HG03469 (cell line): Measurements from ENCODE around the gene SBF1.

Experiments used
- ATAC-seq: cut with Tn5 transposase; IDR thresholded peaks from one replicate; pipeline ENCODE4 v1.9.1; 2021; ENCODE audit warnings: mild to moderate bottlenecking, moderate library complexity, moderate number of reproducible peaks; ENCODE audit not compliant: unreplicated experiment

Gene SBF1

DNA sequence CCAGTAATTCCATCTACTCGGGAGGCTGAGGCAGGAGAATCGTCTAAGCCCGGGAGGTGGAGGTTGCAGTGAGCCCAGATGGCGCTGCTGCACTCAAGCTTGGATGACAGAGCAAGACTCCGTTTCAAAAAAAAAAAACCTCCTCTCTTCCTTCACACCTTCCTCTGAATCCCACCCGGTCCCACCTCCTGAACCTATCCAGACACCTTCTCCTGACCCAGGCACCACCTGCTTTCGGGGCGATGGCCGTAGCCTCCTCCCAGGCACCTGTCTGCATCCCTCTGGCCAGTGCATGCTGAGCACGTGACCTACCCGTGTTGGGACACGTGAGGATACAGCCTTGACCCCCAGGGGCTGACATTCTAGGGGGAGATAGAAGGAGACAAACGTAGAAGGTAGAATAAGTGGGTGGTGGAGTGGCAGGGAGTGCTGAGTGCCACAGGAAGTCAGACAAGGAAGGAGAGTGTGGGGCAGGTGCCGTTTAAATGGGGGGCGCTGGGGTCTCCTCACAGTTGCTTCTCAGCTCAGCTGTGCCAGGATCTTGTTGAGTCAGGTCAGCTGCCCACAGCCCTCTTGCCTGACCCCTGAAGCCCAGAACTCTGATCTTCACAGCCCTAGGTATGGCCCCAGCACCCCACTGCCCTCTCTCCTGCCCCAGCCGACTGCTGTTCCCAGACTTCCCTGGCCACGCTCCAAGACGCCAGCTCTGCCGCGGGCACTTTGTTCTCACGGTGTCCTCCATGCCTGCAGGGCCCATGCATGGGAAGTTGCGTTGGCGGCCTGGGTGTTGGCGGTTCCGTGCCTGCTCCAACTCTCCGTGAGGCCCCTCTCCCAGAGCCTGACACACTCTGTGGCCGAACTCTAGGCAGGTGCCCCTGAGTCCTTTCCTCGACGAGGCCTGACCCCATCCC is 10.6 kb upstream of the SBF1 start:
- no peak for ATAC-seq

- ATAC-seq = no peak
These were observed 9.4 kb upstream of the SBF1 start for GRCh38 chr22:50483977-50484853.

DNA sequence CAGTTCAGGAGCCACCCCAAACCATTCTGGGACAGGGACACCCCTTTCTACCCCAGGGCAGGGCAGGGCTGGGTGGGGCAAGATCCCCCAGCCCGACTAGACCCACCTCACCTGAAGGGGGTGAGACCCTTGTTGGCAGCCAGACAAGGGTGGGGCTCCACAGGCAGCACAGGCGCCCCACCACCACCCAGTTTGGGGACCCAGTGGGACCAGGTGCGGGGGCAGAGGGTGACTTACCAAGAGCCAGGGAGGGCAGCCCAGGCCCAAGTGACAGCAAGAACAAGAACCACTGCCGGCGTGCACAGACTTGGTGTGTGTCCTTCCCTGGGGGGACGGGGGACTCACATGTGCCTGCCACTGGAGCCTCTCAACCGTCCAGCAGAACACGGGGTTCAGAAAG is 8.7 kb upstream of the SBF1 start:
- no peak for ATAC-seq

DNA sequence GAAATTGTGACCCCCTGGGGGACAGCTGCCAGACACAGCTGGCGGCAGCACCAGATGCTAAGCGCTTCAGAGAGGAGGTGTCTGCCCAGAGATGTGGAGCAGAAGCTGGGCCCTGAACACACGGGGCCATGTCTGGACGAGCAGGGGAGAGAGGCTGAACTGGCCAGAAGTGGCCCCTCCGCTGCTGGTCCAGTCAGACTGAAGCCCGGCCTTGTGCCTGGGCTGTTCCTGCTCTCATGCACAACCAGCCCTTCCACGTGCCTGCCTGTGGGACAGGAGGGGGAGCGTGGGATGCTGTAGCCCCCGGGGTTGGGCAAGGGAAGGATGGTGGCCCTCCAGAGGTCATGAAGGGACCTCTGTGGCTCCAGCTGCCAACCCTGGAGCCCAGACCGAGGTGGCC is 8.3 kb upstream of the SBF1 start:
- ATAC-seq = no peak

DNA sequence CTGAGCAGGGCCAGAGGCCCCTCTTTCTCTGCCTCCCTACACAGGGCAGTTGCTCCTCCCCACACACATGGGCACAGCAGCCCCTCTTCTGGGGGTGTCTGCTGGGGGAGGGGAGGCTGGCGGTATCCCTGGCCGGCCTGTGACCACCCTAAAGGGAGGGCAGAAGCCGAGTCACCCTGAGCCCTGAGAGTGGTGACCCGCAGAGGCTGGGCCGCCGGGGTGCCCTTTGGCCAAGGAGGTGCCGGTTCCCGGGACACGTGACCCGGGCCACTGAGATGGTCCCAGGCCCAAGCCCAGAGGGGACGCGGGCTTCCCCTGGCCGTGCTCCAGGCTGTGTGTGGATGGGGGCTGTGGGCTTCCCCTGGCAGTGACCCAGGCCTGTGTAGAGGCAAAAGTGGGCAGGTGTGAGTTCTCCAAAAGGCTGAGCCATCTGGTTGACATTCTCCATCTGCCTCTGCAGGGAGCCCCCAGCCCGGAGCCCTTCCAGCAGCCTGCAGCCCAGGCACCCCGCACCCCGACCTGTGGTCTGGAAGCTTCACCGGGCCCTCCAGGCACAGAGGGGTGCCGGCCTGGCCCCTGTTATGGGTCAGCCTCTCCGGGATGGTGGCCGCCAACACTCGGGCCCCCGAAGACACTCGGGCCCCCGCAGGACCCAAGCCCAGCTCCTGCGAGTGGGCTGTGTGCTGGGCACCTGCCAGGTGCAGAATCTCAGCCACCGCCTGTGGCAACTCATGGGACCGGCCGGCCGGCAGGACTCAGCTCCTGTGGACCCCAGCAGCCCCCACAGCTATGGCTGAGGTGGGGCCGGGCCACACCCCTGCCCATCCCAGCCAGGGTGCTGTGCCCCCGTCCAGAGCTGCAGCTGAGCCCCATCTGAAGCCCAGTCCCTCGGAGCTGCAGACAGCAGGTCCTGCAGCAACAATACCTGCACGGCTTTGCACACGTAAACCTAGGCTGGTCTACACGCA is 7.6 kb upstream of the SBF1 start:
- ATAC-seq = no peak

DNA sequence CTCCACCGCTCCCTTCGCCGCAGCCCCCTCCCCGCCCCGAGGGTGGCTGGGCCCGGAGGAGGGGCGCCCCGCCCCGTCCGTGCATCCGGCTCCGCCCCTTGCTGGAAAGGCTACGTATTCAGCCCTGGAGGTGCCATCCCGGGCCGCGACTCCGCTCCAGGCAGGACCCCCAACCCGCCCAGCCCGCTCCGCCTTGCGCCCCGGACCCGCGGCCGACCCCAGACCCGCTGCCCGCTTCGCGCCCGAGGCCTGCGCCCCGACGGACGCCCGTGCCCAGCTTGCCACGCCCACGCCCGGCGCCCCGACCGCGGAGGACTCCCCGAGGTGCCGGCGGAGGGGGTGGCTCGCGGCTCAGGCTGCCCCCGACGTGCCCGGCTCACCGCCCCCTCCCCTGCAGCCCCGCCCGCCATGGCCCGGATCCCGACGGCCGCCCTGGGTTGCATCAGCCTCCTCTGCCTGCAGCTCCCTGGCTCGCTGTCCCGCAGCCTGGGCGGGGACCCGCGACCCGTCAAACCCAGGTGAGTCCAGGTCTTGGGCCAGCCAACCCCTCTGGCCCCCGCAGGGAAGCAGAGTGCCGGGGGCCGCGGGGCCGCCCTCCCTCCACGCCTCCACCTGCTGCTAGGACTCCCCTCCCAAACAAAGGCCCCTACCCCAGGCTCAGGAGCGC is 6.7 kb upstream of the SBF1 start, which contains the start of gene ADM2:
TSS of gene ADM2 (plus strand) at position 104 of the 667 bp plus-strand sequence. CDS start at position 409, 305 bp downstream.
- ATAC-seq = no peak

DNA sequence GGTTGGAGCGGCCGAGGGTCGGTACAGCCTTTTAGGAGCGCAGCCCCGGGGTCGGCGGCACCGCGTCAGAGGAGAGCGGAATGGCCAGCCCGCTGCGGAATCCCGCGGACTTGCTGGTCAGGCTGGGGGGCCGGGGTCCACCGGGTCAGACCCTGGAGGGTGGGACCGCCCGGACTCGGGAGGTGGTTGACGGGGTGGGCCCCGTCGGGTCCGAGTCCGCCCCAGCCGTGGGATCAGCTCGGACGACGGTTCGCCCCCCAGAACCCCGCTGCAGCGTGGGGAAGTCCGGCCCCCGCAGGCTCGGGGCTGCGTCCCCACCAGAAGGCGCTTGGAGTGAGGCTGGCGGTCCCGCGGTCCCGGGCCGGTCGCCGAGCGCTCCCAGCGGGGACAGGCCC is 6.2 kb upstream of the SBF1 start:
- no peak for ATAC-seq

DNA sequence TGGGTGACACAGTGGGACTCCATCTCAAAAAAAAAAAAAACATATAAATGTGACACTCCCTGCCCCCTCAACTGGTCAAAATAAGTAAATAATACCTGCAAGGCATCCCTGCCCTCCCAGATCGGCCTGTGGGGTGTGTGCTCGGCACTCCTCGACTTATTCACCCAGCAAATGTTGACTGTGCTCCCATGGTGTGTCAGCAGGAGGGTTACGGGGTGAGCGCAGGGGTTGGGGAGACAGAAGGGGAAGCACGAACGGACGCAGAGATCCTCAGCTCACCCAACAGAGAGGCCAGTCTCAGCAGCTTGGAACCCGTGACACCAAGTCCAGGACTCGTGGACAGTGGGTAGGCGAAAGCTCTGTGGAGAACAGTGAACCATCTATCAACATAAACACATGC is 4.9 kb upstream of the SBF1 start:
- ATAC-seq = no peak

DNA sequence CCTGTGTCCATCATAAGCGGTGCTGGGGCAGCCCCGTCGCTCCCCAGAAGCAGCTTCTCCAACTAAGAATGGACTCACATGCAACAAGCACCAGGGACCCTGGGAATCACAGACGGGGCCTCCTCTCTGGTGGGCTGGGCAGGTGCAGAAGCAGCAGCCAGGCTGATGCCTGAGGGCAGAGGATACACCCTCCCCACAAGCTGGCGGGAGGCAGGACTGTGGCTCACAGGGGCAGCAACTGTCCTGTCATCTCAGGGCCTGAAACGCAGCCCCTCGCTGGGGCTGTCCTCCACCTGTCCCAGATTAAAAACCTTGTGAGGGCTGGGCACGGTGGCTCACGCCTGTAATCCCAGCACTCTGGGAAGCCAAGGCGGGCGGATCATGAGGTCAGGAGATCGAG is 3.1 kb upstream of the SBF1 start:
- no peak for ATAC-seq

DNA sequence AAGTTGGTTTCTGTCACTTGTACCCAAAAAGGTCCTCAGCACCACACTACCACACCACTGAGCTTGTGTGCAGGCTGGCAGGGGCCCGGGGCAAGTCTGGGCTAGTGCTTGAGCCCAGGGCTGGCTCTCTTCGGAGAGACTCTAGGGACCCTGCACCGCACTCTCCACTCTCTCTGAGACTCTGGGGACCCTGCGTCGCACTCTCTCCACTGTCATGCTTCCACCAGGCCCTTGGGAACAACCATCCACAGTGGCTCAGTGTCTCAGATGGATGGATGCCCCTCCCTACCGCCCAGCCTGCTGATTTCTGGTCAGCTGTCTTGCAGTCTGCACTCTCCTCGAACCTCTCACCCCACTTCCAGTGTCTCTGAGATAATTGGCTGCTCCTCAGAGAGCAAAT is 2.0 kb upstream of the SBF1 start:
- ATAC-seq = no peak

DNA sequence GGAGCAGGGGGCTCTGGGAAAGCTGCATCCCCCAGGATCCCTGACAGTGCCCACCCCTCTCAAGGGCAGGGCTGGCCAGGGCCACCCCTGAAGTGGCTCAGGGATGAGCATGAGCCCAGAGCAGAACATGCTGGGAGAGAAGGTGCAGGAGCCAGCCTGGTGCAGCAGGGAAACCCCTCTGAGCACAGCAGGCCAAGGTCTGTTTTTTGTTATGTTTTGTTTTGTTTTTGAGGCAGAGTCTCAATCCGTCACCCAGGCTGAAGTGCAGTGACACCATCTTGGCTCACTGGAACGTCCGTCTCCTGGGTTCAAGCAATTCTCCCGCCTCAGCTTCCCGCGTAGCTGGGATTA is 792 bp upstream of the SBF1 start:
- ATAC-seq = no peak

GRCh38 chr22:50473855-50474671 is 772 bp downstream of the SBF1 start:
- ATAC-seq = no peak

DNA sequence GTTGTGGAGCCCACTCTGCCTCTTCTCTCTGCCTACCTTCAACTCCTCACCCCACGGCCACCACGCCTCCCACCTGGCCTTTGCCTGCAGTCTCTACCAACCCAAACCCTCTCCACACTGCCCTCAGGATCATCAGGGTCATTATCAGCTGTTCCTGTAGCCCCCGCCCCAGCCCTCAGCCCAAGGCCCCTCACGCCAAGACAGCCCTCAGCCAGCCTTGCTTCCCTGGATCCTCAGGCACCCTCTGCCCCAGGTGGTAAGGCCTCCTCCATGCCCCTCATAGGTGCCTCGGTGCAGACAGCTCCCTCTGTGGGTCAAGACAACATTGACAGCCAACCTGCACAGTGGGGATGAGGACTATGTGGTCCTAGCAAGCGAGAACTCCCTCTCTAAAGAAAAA is 1.7 kb downstream of the SBF1 start:
- no peak for ATAC-seq

DNA sequence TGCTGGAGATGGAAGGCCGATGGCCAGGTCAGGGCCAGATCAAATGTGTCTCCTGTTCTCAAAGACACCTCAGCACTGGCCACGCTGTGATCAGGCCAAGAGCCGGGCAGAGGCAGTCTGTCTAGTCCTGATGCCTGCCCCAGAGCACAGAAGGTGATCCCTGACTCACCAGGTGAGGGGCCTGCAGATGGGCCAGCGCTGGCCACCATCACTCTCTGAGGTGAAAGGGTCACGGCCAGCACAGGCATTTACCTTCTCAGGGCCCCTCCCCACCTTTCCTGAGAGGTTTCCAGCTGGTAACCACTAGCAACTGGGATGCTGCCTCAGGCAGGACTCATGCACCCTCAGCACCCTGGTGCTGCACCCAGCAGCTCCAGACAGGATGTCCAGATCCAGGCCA is 2.9 kb downstream of the SBF1 start:
- no peak for ATAC-seq

DNA sequence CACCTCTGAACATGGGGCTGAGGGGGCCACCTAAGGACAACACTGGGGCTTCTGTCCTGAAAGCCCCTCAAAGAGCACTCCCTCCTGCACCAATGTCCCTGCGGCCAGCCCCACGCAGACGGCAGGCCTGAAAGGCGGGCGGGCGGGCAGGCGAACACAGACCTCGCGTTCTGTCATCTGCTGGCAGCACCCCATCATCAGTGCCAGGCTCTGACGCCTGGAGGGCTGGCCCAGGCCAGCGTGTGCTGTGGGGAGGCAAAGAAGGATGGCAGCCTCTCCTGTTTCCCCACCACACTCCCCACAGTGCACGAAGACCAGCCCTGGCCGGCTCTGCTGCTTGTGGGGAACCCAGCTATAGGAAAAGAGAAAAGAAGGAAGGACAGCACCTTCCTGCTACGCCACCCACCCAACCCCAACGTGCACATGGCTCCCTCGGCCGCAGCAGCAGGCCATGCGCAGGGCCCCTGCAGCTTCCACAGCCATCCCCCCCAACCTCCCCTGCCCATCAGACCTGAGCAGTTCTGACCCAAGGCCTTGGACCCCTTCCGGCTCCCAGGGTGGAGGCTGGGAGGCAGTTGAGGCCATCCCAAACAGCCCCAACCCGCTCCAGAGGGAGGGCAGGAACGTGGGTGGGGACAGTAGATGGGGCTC is 3.5 kb downstream of the SBF1 start:
- ATAC-seq = no peak

- no peak for ATAC-seq
These were observed 4.3 kb downstream of the SBF1 start for GRCh38 chr22:50470491-50470890.

GRCh38 chr22:50469377-50470305 is 5.2 kb downstream of the SBF1 start:
- no peak for ATAC-seq

DNA sequence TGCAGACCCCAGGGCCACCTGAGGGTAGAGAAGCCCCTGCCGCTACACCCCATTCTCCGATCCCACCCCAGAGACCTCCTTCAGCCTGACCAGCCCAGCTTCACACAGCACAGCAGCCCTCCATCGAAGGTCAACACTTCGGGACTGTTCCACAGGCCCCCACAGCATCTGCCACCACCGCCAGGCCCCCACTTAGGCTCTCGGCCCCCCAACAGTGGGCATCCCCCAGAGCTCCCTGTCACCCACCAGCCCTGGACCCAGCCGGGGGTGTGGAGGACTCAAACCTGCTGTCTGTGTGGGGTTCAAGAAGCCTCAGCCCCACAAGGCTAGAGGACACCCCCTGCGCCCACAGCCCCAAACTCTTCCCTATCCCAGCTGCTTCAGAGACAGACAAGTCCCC is 6.2 kb downstream of the SBF1 start:
- ATAC-seq = no peak
